ENCODE data around the gene LGALS3BP. TPM values are rescaled to one million over a fixed set of nuclear protein-coding genes. Genes with fewer than 3 reads are reported as not detected.

Gene LGALS3BP
- total and polyA plus RNA-seq, 2 of the 4 experiments (the other 2 are of a cell fraction) = 33.7 to 273 TPM

- Histone ChIP-seq H3K4ac (ENCODE audit: low read depth, low read length) (peak overlapping the region; percentile 97), H3K18ac (ENCODE audit: low read depth, low read length) (peak overlapping the region; percentile 85), H2BK120ac (ENCODE audit: low read depth, low read length) (peak overlapping the region; percentile 99), H3K14ac (replicated peaks; ENCODE audit: low read depth, low read length) (peak overlapping the region; percentile 93), H3K36me3 (ENCODE audit: control insufficient read depth, insufficient read depth, low read length) (no peaks in the 10 kb centered on the region), H2BK5ac (ENCODE audit: low read depth, low read length, poor library complexity, severe bottlenecking) (peak overlapping the region; percentile 98), H4K91ac (ENCODE audit: insufficient read depth, low read depth, low read length) (peak overlapping the region; percentile 93), H3K23ac (ENCODE audit: low read depth, low read length) (peak overlapping the region; percentile 90), H2BK15ac (ENCODE audit: low read depth, low read length) (peak overlapping the region; percentile 96), H3K4me2 (ENCODE audit: low read depth, low read length) (peak overlapping the region; percentile 63), H4K8ac (ENCODE audit: low read depth in 2 of 2, low read length in 2 of 2) (peak overlapping the region; percentile 42 to 92), H3K56ac (ENCODE audit: extremely low read depth, insufficient read depth, low read length) (peak overlapping the region; percentile 80), H3K9ac (ENCODE audit: low read depth, low read length) (peak overlapping the region; percentile 49), H4K20me1 (ENCODE audit: insufficient read depth, low read length) (peaks cover 12% of the 10 kb centered on the region; the same call in 1 of the 2 replicates), H4K5ac (ENCODE audit: low read depth, low read length) (peak overlapping the region; percentile 74), H2AK9ac (replicated peaks; ENCODE audit: low read depth, low read length, poor library complexity) (peak overlapping the region; percentile 92), H2AK5ac (ENCODE audit: low read depth, low read length) (peak overlapping the region; percentile 98), H2AFZ (replicated peaks; ENCODE audit: low read length, poor library complexity) (peak overlapping the region; percentile 92), H3K9me1 (ENCODE audit: insufficient read depth, low read length) (peaks cover 19% of the 10 kb centered on the region), H3K27ac (ENCODE audit: insufficient read depth, low read length) (peak overlapping the region; percentile 95), H3K79me1 (ENCODE audit: low read depth in 1 of 2, low read length in 2 of 2) (peaks cover 0 to 20% of the 10 kb centered on the region in 2 experiments; a peak in 2 of 4 replicates), H3K27me3 (ENCODE audit: control insufficient read depth, insufficient read depth, low read length) (no peaks in the 10 kb centered on the region), H3K9me3 (ENCODE audit: control insufficient read depth, insufficient read depth, low read length) (no peaks in the 10 kb centered on the region), H3K4me1 (ENCODE audit: control insufficient read depth, insufficient read depth, low read length) (peaks cover 28% of the 10 kb centered on the region), H3K4me3 (ENCODE audit: insufficient read depth, low read depth, low read length) (peak overlapping the region; percentile 6; the same call in 1 of the 2 replicates), H2BK20ac (ENCODE audit: low read depth, low read length) (peak overlapping the region; percentile 94)
- DNase-seq (peak; percentile 99), ATAC-seq (ENCODE audit: low read depth) (peak; percentile 61)
- in situ Hi-C loops (cut with MboI; ENCODE audit: low sequenced_read_pairs) (no loop called here), intact Hi-C loops (cut with micrococcal nuclease) (loop anchor here (1.0 kb wide), 1 partner anchor 8 kb away; the partner anchor contains the start of gene TIMP2), dilution Hi-C loops (cut with HindIII; ENCODE audit: low sequenced_read_pairs, unreplicated experiment) (no loop called here)
- WGBS, 2 experiments (ENCODE audit: extremely low coverage in 2 of 2, insufficient read length in 1 of 2) = 47% methylated on average over 7 of the region's 18 CpGs; no CpG with 5 or more reads in 1 of the 2 experiments
- ChIA-PET CTCF (interaction anchor here (0.9 to 1.3 kb wide), 2 partner anchors 38 to 68 kb away, joined by 3 to 5 read pairs; no protein-coding TSS in a partner anchor), POLR2A (ENCODE audit: unreplicated experiment) (interaction anchor here (0.5 to 1.0 kb wide), 2 partner anchors 11 to 33 kb away, joined by 3 to 5 read pairs; no protein-coding TSS in a partner anchor)
- BruUV-seq (replicated peaks) = no TSS peak
- TF ChIP-seq BHLHE40 (IDR thresholded peaks at IDR 0.05; ENCODE audit: low read depth, low read length) (peak; percentile 86), RCOR1 (IDR thresholded peaks at IDR 0.05; ENCODE audit: insufficient replicate concordance, low read length) (peak; percentile 80), MAZ (IDR thresholded peaks at IDR 0.05; ENCODE audit: borderline replicate concordance, low read depth, low read length) (peak; percentile 61; the same call in 1 of the 2 replicates), SMC3 (IDR thresholded peaks at IDR 0.05; ENCODE audit: low read depth, low read length) (no peak), CHD1 (IDR thresholded peaks at IDR 0.05; ENCODE audit: low read depth, low read length) (no peak), NFE2L2 (IDR thresholded peaks at IDR 0.05; ENCODE audit: low read depth, low read length) (peak; percentile 79), MXI1 (IDR thresholded peaks at IDR 0.05; ENCODE audit: borderline replicate concordance, low read depth, low read length) (0 out of 2 replicates have a peak, but pooled peaks have one; percentile 64), RAD21 (IDR thresholded peaks at IDR 0.05; ENCODE audit: low read length) (peak; percentile 32), MAFK (IDR thresholded peaks at IDR 0.05; ENCODE audit: low read depth, low read length) (0 out of 2 replicates have a peak, but pooled peaks have one; percentile 19), CTCF (conservative IDR thresholded peaks at IDR 0.05; ENCODE audit: low read depth, low read length) (no peak), POLR2A (IDR thresholded peaks at IDR 0.05; ENCODE audit: low read depth, low read length) (peak; percentile 47; the same call in 1 of the 2 replicates), RFX5 (IDR thresholded peaks at IDR 0.05; ENCODE audit: low read depth, low read length) (no peak), USF2 (IDR thresholded peaks at IDR 0.05; ENCODE audit: low read depth, low read length) (peak; percentile 83)
Measured at GRCh38 chr17:78933025-78933958, 46.4 kb downstream of the LGALS3BP start.
